WTC11 (cell line): ENCODE measurements around the gene NUDT3.

Experiments used
- CBFB ChIP-seq: sonication (generic); formaldehyde crosslinking; IDR thresholded peaks from 2 replicates; pipeline ENCODE4 v1.8.1; 2022; ENCODE audit warnings: mild to moderate bottlenecking, low read depth, missing genetic modification reagents
- ETV6 ChIP-seq: sonication (generic); formaldehyde crosslinking; IDR thresholded peaks from 2 replicates; pipeline ENCODE4 v1.8.1; 2022; ENCODE audit warnings: mild to moderate bottlenecking, missing genetic modification reagents
- SP1 ChIP-seq: sonication (generic); formaldehyde crosslinking; conservative IDR thresholded peaks from 2 replicates; pipeline ENCODE4 v1.8.1; 2022; ENCODE audit warnings: missing genetic modification reagents
- TEAD4 ChIP-seq: sonication (generic); formaldehyde crosslinking; IDR thresholded peaks from 2 replicates; pipeline ENCODE4 v1.8.0; 2022; ENCODE audit warnings: mild to moderate bottlenecking, missing genetic modification reagents
- ZBTB21 ChIP-seq: sonication (generic); formaldehyde crosslinking; IDR thresholded peaks from 2 replicates; pipeline ENCODE4 v1.8.1; 2023; ENCODE audit warnings: mild to moderate bottlenecking, missing genetic modification reagents, borderline replicate concordance
- TF ChIP-seq, protein P1 (sequence below): sonication (generic); formaldehyde crosslinking; IDR thresholded peaks from 2 replicates; pipeline ENCODE4 v1.8.1; 2023; ENCODE audit warnings: mild to moderate bottlenecking, missing genetic modification reagents, moderate library complexity
- TF ChIP-seq, protein P2 (sequence below): fragments of 250-450 bp; sonication (Bioruptor Pico); IDR thresholded peaks from 2 replicates; pipeline ENCODE4 v1.9.0; 2021; ENCODE audit warnings: mild to moderate bottlenecking
- TF ChIP-seq, protein P3 (sequence below): fragments of 200-600 bp; IDR thresholded peaks from 2 replicates; pipeline ENCODE4 v1.8.0; 2022; ENCODE audit warnings: antibody characterized with exemption
- TF ChIP-seq, protein P4 (sequence below): sonication (generic); formaldehyde crosslinking; conservative IDR thresholded peaks from 2 replicates; pipeline ENCODE4 v1.8.1; 2022; ENCODE audit warnings: mild to moderate bottlenecking, missing genetic modification reagents
- TF ChIP-seq, protein P5 (sequence below): sonication (generic); formaldehyde crosslinking; IDR thresholded peaks from 2 replicates; pipeline ENCODE4 v1.8.0; 2022; ENCODE audit warnings: mild to moderate bottlenecking, missing genetic modification reagents

DNA sequence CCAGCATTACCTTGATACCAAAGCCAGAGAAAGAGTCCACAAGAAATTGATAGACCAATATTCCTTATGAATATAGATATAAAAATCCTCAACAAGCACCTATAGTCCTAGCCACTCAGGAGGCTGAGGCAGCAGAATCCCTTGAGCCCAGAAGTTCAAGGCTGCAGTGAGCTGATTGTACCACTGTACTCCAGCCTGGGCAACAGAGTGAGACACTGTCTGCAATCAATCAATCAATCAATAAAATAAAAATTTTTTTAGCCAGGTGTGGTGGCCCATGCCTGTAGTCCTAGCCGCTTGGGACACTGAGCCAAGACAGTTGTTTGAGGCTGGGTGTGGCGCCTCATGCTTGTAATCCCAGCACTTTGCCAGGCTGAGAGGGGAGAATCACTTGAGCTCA is 124.7 kb downstream of the NUDT3 start:
- TF ChIP-seq TEAD4 (no peak), ETV6 (CRISPR knock-in tag) (no peak), CBFB (no peak), SP1 (CRISPR knock-in tag) (no peak), ZBTB21 (CRISPR knock-in tag) (no peak)
- TF ChIP-seq, protein P1, sequence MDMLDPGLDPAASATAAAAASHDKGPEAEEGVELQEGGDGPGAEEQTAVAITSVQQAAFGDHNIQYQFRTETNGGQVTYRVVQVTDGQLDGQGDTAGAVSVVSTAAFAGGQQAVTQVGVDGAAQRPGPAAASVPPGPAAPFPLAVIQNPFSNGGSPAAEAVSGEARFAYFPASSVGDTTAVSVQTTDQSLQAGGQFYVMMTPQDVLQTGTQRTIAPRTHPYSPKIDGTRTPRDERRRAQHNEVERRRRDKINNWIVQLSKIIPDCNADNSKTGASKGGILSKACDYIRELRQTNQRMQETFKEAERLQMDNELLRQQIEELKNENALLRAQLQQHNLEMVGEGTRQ, result no peak
- TF ChIP-seq, protein P2, sequence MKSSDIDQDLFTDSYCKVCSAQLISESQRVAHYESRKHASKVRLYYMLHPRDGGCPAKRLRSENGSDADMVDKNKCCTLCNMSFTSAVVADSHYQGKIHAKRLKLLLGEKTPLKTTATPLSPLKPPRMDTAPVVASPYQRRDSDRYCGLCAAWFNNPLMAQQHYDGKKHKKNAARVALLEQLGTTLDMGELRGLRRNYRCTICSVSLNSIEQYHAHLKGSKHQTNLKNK (CRISPR knock-in tag), result no peak
- TF ChIP-seq, protein P3, sequence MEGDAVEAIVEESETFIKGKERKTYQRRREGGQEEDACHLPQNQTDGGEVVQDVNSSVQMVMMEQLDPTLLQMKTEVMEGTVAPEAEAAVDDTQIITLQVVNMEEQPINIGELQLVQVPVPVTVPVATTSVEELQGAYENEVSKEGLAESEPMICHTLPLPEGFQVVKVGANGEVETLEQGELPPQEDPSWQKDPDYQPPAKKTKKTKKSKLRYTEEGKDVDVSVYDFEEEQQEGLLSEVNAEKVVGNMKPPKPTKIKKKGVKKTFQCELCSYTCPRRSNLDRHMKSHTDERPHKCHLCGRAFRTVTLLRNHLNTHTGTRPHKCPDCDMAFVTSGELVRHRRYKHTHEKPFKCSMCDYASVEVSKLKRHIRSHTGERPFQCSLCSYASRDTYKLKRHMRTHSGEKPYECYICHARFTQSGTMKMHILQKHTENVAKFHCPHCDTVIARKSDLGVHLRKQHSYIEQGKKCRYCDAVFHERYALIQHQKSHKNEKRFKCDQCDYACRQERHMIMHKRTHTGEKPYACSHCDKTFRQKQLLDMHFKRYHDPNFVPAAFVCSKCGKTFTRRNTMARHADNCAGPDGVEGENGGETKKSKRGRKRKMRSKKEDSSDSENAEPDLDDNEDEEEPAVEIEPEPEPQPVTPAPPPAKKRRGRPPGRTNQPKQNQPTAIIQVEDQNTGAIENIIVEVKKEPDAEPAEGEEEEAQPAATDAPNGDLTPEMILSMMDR, result no peak
- TF ChIP-seq, protein P4, sequence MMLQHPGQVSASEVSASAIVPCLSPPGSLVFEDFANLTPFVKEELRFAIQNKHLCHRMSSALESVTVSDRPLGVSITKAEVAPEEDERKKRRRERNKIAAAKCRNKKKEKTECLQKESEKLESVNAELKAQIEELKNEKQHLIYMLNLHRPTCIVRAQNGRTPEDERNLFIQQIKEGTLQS (CRISPR knock-in tag), result no peak
- TF ChIP-seq, protein P5, sequence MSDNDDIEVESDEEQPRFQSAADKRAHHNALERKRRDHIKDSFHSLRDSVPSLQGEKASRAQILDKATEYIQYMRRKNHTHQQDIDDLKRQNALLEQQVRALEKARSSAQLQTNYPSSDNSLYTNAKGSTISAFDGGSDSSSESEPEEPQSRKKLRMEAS, result no peak
